Esophagus muscularis mucosa (tissue), 4 donors: ENCODE results near the gene BIK. TPM values are rescaled to one million over a fixed set of nuclear protein-coding genes. Genes with fewer than 3 reads are reported as not detected.

Experiments used
- DNase-seq: peaks from one replicate; pipeline ENCODE4 v3.0.0-alpha.2; 2017; ENCODE audit errors: extremely low spot score
- H3K27ac ChIP-seq, 4 donors: fragments of 200-600 bp; sonication (generic); replicated peaks in 1 of 4; 1 replicate in 3 of 4; 2 replicates in 1 of 4; pipeline ENCODE4 v1.5.1; 2016 to 2019; ENCODE audit warnings: mild to moderate bottlenecking in 1 of 4
- H3K27me3 ChIP-seq, 4 donors: fragments of 200-600 bp; sonication (generic); one replicate each; pipeline versions ENCODE4 v1.5.1 to v1.6.0; 2016 to 2019
- H3K36me3 ChIP-seq, 4 donors: fragments of 200-600 bp; sonication (generic); one replicate each; pipeline ENCODE4 v1.5.1; 2016 to 2019
- H3K4me1 ChIP-seq, 4 donors: fragments of 200-600 bp; sonication (generic); one replicate each; pipeline ENCODE4 v1.5.1; 2016 to 2019
- H3K4me3 ChIP-seq, 4 donors: fragments of 200-600 bp; sonication (generic); 1 replicate in 2 of 4; 2 replicates in 2 of 4; pipeline ENCODE4 v1.5.1; 2016 to 2019; ENCODE audit warnings: mild to moderate bottlenecking in 4 of 4, moderate library complexity in 1 of 4
- H3K9me3 ChIP-seq, 4 donors: fragments of 200-600 bp; sonication (generic); 1 replicate in 3 of 4; 2 replicates in 1 of 4; pipeline ENCODE4 v1.5.1; 2016 to 2019
- CTCF ChIP-seq, 3 experiments: fragments of 200-600 bp in 2 of 3; fragments of 450-650 bp in 1 of 3; sonication (generic) in 2 of 3; IDR thresholded peaks; one replicate each; pipeline ENCODE4 v1.5.1; 2017 to 2019; ENCODE audit warnings: antibody characterized with exemption in 3 of 3, mild to moderate bottlenecking in 2 of 3, moderate library complexity in 1 of 3
- EP300 ChIP-seq: sonication (generic); formaldehyde crosslinking; IDR thresholded peaks from one replicate; pipeline ENCODE4 v1.6.1; 2017; ENCODE audit warnings: antibody characterized with exemption
- POLR2A ChIP-seq: fragments of 450-650 bp; IDR thresholded peaks from one replicate; pipeline ENCODE4 v1.6.1; 2017; ENCODE audit warnings: antibody characterized with exemption, moderate library complexity, mild to moderate bottlenecking, low read depth
- POLR2AphosphoS5 ChIP-seq, 2 donors: sonication (generic); formaldehyde crosslinking; IDR thresholded peaks; one replicate each; pipeline ENCODE4 v1.6.1; 2017; ENCODE audit warnings: antibody characterized with exemption in 2 of 2
- WGBS: methylation state at CpG from one replicate; pipeline ENCODE4 v1.1.5; 2018; 5-methylcytosine and 5-hydroxymethylcytosine counted together
- intact Hi-C: fragments of 100-400 bp; cut with DNase I; formaldehyde crosslinking; loops from one replicate; pipeline ENCODE4 v1.15.1; 2023
- total RNA-seq, 4 donors: library from RNA; depleted of rRNA; stranded (reverse); fragments of >200 nt; gene quantifications; one replicate each; pipeline versions ENCODE4 v1.1.0 to v1.2.1, GENCODE V29; 2016

Gene BIK
- total RNA-seq, 4 donors from 2014 or later: 0.32 TPM; not detected in 3

DNA sequence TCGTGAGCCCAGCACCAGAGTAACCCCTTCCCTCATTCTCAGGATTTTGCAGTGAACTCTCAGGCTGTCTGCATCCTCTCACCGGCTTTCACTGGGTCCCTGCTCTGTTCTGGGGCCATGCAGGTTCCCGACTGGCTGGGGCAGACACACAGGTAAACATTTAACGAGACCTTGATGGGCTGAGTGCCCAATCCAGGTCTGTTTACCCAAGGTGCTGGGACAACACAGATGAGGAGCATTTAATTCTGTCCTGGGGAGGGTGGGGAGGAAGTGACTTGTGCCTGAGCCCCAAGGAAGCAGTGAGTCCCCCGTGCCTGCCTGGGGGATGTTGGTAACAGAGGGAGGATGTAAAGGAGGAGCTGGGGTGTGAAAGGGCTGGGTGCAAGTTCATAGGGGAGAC is 4.4 kb downstream of the BIK start:
- Histone ChIP-seq H3K4me1 (peaks cover 16 to 20% (median 19%) of the 10 kb centered on the region in 4 donors), H3K36me3 (no peaks in the 10 kb centered on the region), H3K4me3 (no peak overlapping the region), H3K27ac (no peak overlapping the region), H3K27me3 (peaks cover 0 to 78% (median 27%) of the 10 kb centered on the region in 4 donors), H3K9me3 (no peaks in the 10 kb centered on the region)
- TF ChIP-seq EP300: no peak
- TF ChIP-seq POLR2A: no peak
- TF ChIP-seq CTCF (IDR thresholded peaks at IDR 0.05): no peak
- TF ChIP-seq POLR2AphosphoS5 (IDR thresholded peaks at IDR 0.05): no peak
- WGBS: 63% methylated on average over 5 of the region's 5 CpGs
- intact Hi-C loops: no loop called here
- DNase-seq: no peak

- Histone ChIP-seq H3K4me3 (no peak overlapping the region), H3K36me3 (no peaks in the 10 kb centered on the region), H3K9me3 (no peaks in the 10 kb centered on the region), H3K27me3 (peaks cover 0 to 61% (median 10%) of the 10 kb centered on the region in 4 donors), H3K4me1 (peaks cover 0 to under 1% (median 0%) of the 10 kb centered on the region in 4 donors), H3K27ac (no peak overlapping the region)
- 85% methylated on average over 5 of the region's 7 CpGs for WGBS
- no peak for DNase-seq
- TF ChIP-seq EP300: no peak
- TF ChIP-seq CTCF (IDR thresholded peaks at IDR 0.05): no peak
- no peak for TF ChIP-seq POLR2A
- TF ChIP-seq POLR2AphosphoS5 (IDR thresholded peaks at IDR 0.05): no peak
- intact Hi-C loops: no loop called here
Observed at GRCh38 chr22:43116932-43117331, 6.4 kb downstream of the BIK start.

GRCh38 chr22:43118024-43118849 is 7.7 kb downstream of the BIK start:
- DNase-seq: no peak
- WGBS: 85% methylated on average over 19 of the region's 21 CpGs
- no peak overlapping the region for H3K4me3 ChIP-seq
- peaks cover 0 to 48% (median 0%) of the 10 kb centered on the region in 4 donors for H3K27me3 ChIP-seq
- intact Hi-C loops: no loop called here
- H3K4me1 ChIP-seq: no peaks in the 10 kb centered on the region
- H3K36me3 ChIP-seq: no peaks in the 10 kb centered on the region
- no peak overlapping the region for H3K27ac ChIP-seq
- no peaks in the 10 kb centered on the region for H3K9me3 ChIP-seq
- TF ChIP-seq POLR2A (no peak), EP300 (no peak), POLR2AphosphoS5 (IDR thresholded peaks at IDR 0.05) (no peak), CTCF (IDR thresholded peaks at IDR 0.05) (no peak)

DNA sequence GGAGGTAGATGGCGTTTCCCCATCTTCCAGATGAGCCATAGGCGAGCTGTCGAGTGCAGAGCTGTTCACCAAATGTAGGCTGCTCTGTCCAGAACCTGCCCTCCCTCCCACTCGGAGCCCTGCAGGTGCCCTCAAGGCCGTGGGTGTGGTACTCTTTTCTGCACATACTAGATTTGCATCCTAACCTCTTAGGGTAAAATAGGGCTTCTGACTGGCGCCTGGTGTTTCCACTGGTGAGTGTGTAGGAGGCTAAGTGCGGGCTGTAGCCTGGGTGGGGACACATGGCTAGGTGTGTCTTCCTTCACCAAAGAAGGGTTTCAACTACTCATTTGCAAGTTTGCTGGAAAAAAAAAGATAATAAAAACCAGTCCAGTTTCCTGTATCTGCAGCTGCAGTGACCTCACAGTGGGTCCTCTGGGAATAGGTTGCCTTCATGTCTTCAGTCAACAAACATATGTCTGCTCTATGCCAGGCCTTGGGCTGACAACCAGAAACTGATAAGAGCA is 8.5 kb downstream of the BIK start:
- Histone ChIP-seq H3K27ac (no peak overlapping the region), H3K27me3 (peaks cover 0 to 40% (median 0%) of the 10 kb centered on the region in 4 donors), H3K4me3 (no peak overlapping the region), H3K36me3 (no peaks in the 10 kb centered on the region), H3K9me3 (no peaks in the 10 kb centered on the region), H3K4me1 (no peaks in the 10 kb centered on the region)
- intact Hi-C loops: no loop called here
- DNase-seq: no peak
- WGBS: 71% methylated on average over 7 of the region's 7 CpGs
- TF ChIP-seq POLR2A: no peak
- no peak for TF ChIP-seq EP300
- TF ChIP-seq POLR2AphosphoS5 (IDR thresholded peaks at IDR 0.05): no peak

- intact Hi-C loops: no loop called here
- Histone ChIP-seq H3K4me3 (no peak overlapping the region), H3K27ac (no peak overlapping the region), H3K36me3 (peaks cover 0 to 10% (median 2%) of the 10 kb centered on the region in 4 donors), H3K4me1 (peaks cover 0 to 4% (median 1%) of the 10 kb centered on the region in 4 donors), H3K9me3 (no peaks in the 10 kb centered on the region), H3K27me3 (no peaks in the 10 kb centered on the region)
- no peak for TF ChIP-seq POLR2A
- no peak for TF ChIP-seq POLR2AphosphoS5 (IDR thresholded peaks at IDR 0.05)
- no peak for TF ChIP-seq EP300
- TF ChIP-seq CTCF (IDR thresholded peaks at IDR 0.05): no peak
- WGBS: 64% methylated on average over 4 of the region's 5 CpGs
- DNase-seq: no peak
Observed at GRCh38 chr22:43126501-43127165, 16.1 kb downstream of the BIK start.
